ENCODE data around the gene CCDC18. TPM values are rescaled to one million over a fixed set of nuclear protein-coding genes. Genes with fewer than 3 reads are reported as not detected.

Gene CCDC18
- total RNA-seq, 2 experiments from 2014 or later, result 46.5 to 59.0 TPM

DNA sequence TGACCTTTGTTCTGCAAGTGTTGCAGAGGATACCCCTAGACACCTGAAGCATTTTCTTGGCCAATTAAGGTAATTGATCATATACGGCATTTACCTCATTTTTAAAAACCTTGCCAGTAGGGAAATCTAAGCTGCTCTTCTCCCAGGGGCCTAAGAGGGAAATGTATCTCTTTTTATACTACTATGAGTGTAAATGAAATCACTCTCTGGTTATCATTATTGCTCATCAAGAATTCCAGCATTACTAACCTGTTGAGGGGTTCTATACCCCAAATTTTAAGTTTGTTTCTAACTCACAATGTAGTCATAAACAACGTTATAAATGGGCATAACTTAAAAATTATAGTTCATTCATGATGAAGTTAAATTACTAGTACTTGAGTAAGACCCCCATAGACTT, 27.7 kb upstream of the CCDC18 start:
- H3K9me3 ChIP-seq (ENCODE audit: low read length), result no peaks in the 10 kb centered on the region
- ChIA-PET POLR2A (interaction anchor here (0.6 to 3.6 kb wide), 2 partner anchors 34 to 459 kb away, joined by 3 to 10 read pairs; no protein-coding TSS in a partner anchor), CTCF (ENCODE audit: unreplicated experiment) (no interaction called here)
- H3K36me3 ChIP-seq (ENCODE audit: insufficient read depth, low read length), result peaks cover 93% of the 10 kb centered on the region
- no peaks in the 10 kb centered on the region for H3K4me1 ChIP-seq (ENCODE audit: insufficient read depth, low read length, poor library complexity, severe bottlenecking)
- H3K4me2 ChIP-seq (ENCODE audit: low read length), result no peak overlapping the region
- BruUV-seq (replicated peaks), result no TSS peak
- H3K79me2 ChIP-seq (ENCODE audit: insufficient read depth, low read depth, low read length), result peaks cover 21% of the 10 kb centered on the region; the same call in 1 of the 2 replicates
- no peak for DNase-seq (ENCODE audit: low spot score)
- no peak overlapping the region for H3K27ac ChIP-seq (ENCODE audit: low read depth, low read length, poor library complexity, severe bottlenecking)
- peaks cover 9% of the 10 kb centered on the region; the same call in 1 of the 2 replicates for H4K20me1 ChIP-seq (ENCODE audit: insufficient read depth, low read length)
- intact Hi-C loops (cut with micrococcal nuclease; ENCODE audit: unreplicated experiment), result no loop called here
- no peak overlapping the region for H3K4me3 ChIP-seq (ENCODE audit: low read depth, low read length, poor library complexity, severe bottlenecking)
- TF ChIP-seq EZH2phosphoT487 (IDR thresholded peaks at IDR 0.05; ENCODE audit: borderline replicate concordance, low read depth, low read length), result no peak
- TF ChIP-seq, protein P1, sequence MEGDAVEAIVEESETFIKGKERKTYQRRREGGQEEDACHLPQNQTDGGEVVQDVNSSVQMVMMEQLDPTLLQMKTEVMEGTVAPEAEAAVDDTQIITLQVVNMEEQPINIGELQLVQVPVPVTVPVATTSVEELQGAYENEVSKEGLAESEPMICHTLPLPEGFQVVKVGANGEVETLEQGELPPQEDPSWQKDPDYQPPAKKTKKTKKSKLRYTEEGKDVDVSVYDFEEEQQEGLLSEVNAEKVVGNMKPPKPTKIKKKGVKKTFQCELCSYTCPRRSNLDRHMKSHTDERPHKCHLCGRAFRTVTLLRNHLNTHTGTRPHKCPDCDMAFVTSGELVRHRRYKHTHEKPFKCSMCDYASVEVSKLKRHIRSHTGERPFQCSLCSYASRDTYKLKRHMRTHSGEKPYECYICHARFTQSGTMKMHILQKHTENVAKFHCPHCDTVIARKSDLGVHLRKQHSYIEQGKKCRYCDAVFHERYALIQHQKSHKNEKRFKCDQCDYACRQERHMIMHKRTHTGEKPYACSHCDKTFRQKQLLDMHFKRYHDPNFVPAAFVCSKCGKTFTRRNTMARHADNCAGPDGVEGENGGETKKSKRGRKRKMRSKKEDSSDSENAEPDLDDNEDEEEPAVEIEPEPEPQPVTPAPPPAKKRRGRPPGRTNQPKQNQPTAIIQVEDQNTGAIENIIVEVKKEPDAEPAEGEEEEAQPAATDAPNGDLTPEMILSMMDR (conservative IDR thresholded peaks at IDR 0.05; ENCODE audit: low read length), result no peak
- H2AFZ ChIP-seq (ENCODE audit: low read length), result no peak overlapping the region
- H3K9me2 ChIP-seq (ENCODE audit: insufficient read depth, low read length), result no peaks in the 10 kb centered on the region

DNA sequence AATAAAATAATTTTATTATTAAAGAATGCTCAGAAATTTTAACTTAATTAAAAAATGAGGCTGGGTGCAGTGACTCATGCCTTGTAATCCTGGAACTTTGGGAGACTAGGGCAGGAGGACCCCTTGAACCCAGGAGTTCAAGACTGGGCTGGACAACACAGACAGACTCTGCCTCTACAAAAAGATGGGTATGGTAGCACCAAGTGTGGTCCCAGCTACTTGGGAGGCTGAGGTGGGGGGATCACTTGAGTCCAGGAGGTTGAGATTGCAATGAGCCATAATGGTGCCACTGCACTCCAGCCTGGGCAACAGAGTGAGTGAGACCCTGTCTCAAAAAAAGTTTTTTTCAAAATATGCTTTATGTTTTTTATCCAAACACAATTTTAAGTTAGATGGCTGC, 25.6 kb upstream of the CCDC18 start:
- no peak for TF ChIP-seq EZH2phosphoT487 (IDR thresholded peaks at IDR 0.05; ENCODE audit: borderline replicate concordance, low read depth, low read length)
- Histone ChIP-seq H3K4me2 (ENCODE audit: low read length) (no peak overlapping the region), H3K4me1 (ENCODE audit: insufficient read depth, low read length, poor library complexity, severe bottlenecking) (no peaks in the 10 kb centered on the region), H3K79me2 (ENCODE audit: insufficient read depth, low read depth, low read length) (peaks cover 35% of the 10 kb centered on the region; the same call in 1 of the 2 replicates), H3K4me3 (ENCODE audit: low read depth, low read length, poor library complexity, severe bottlenecking) (no peak overlapping the region), H4K20me1 (ENCODE audit: insufficient read depth, low read length) (peaks cover 11% of the 10 kb centered on the region; the same call in 1 of the 2 replicates), H2AFZ (ENCODE audit: low read length) (no peak overlapping the region), H3K9me2 (ENCODE audit: insufficient read depth, low read length) (no peaks in the 10 kb centered on the region), H3K9me3 (ENCODE audit: low read length) (no peaks in the 10 kb centered on the region), H3K27ac (ENCODE audit: low read depth, low read length, poor library complexity, severe bottlenecking) (no peak overlapping the region), H3K36me3 (ENCODE audit: insufficient read depth, low read length) (peaks cover 92% of the 10 kb centered on the region)
- POLR2A ChIA-PET, result interaction anchor here (0.7 to 1.3 kb wide), 3 partner anchors 13 to 23 kb away, joined by 3 to 4 read pairs (median 4); no protein-coding TSS in a partner anchor
- intact Hi-C loops (cut with micrococcal nuclease; ENCODE audit: unreplicated experiment), result no loop called here
- no TSS peak for BruUV-seq (replicated peaks)
- DNase-seq (ENCODE audit: low spot score), result no peak
- CTCF ChIA-PET (ENCODE audit: unreplicated experiment), result interaction anchor here (0.6 kb wide), 1 partner anchor 787 kb away, joined by 3 read pairs; no protein-coding TSS in a partner anchor

DNA sequence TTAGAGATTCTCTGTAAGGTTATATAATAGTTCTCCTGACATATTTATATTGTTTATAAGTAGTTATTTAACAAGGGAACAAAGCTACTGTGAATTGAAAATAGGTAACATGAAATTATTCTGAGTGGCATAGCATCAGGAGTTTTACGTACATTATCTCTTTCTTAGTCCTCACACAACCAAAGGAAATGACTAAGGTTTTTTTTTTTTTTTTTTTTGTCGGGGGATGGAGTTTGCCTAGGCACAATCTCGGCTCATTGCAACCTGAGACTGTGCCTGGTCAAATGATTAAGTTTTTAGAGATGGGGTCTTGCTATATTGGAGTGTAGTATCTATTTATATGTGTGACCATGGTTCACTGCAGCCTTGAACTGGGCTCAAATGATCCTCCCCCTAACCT, 25.2 kb upstream of the CCDC18 start:
- no peak overlapping the region for H3K4me3 ChIP-seq (ENCODE audit: low read depth, low read length, poor library complexity, severe bottlenecking)
- H2AFZ ChIP-seq (ENCODE audit: low read length), result no peak overlapping the region
- H3K79me2 ChIP-seq (ENCODE audit: insufficient read depth, low read depth, low read length), result peaks cover 37% of the 10 kb centered on the region; the same call in 1 of the 2 replicates
- CTCF ChIA-PET (ENCODE audit: unreplicated experiment), result interaction anchor here (0.6 kb wide), 1 partner anchor 787 kb away, joined by 3 read pairs; no protein-coding TSS in a partner anchor
- peaks cover 7% of the 10 kb centered on the region; the same call in 1 of the 2 replicates for H4K20me1 ChIP-seq (ENCODE audit: insufficient read depth, low read length)
- no peaks in the 10 kb centered on the region for H3K4me1 ChIP-seq (ENCODE audit: insufficient read depth, low read length, poor library complexity, severe bottlenecking)
- DNase-seq (ENCODE audit: low spot score), result no peak
- no TSS peak for BruUV-seq (replicated peaks)
- no peak overlapping the region for H3K27ac ChIP-seq (ENCODE audit: low read depth, low read length, poor library complexity, severe bottlenecking)
- intact Hi-C loops (cut with micrococcal nuclease; ENCODE audit: unreplicated experiment), result no loop called here
- POLR2A ChIA-PET, result interaction anchor here (0.6 to 1.3 kb wide), 4 partner anchors 12 to 548 kb away, joined by 3 to 4 read pairs (median 4); no protein-coding TSS in a partner anchor
- H3K36me3 ChIP-seq (ENCODE audit: insufficient read depth, low read length), result peaks cover 90% of the 10 kb centered on the region
- H3K9me3 ChIP-seq (ENCODE audit: low read length), result no peaks in the 10 kb centered on the region
- no peaks in the 10 kb centered on the region for H3K9me2 ChIP-seq (ENCODE audit: insufficient read depth, low read length)
- TF ChIP-seq, protein P1 (conservative IDR thresholded peaks at IDR 0.05; ENCODE audit: low read length), result no peak
- no peak for TF ChIP-seq EZH2phosphoT487 (IDR thresholded peaks at IDR 0.05; ENCODE audit: borderline replicate concordance, low read depth, low read length)
- H3K4me2 ChIP-seq (ENCODE audit: low read length), result no peak overlapping the region

Data from OCI-LY7 (cell line).